ENCODE results near the gene SLC16A8. TPM values are rescaled to one million over a fixed set of nuclear protein-coding genes. Genes with fewer than 3 reads are reported as not detected.

The SLC16A8 gene
- total RNA-seq, 1 experiment from 2014 or later, result not detected

DNA sequence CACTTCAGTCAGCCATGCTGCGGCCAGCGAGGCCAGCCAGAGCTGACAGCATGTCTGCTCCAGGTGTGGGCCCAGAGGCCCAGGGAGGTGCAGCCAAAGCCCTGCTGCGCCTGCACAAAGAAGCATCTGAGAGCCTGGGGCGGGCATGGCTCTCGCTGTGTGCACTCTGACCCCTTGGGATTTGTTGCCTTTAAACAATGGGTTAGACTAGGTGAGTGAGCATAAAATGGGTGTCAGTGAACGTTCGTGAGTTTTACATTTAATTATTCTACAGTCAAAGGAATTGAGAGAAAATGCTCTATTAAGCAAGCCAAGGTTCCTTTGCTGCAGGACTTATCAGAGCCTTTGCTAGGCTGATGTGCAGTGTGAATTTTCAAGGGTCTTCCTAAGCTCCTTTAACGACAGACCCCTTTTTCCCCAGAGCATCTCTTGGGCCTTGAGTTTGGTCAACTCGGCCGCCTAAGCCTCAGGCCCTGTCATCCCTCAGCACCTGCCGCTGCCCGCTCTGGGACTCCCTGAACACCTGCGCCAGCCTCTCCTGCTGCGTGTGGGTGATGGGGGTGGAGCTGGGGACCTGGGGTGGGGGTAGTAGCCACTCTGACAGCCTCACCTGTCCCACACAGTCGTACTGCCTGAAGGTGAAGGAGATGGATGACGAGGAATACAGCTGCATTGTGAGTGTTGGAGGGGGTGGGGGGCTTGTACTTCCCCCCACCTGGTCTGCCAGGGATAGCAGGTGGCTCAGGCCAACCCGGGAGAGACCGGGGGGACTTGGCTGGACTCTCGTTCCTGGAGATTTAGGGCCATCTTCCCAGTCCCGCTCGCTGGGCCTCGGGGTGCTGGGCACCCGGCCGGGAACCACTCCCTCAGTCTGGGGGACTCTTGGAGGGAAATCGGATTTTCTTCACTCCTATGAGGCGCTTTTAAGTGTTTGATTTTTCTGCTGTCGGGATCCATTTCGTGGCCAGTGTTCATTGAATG, 10.5 kb downstream of the SLC16A8 start:
- DNase-seq (ENCODE audit: low read depth), result no peak

DNA sequence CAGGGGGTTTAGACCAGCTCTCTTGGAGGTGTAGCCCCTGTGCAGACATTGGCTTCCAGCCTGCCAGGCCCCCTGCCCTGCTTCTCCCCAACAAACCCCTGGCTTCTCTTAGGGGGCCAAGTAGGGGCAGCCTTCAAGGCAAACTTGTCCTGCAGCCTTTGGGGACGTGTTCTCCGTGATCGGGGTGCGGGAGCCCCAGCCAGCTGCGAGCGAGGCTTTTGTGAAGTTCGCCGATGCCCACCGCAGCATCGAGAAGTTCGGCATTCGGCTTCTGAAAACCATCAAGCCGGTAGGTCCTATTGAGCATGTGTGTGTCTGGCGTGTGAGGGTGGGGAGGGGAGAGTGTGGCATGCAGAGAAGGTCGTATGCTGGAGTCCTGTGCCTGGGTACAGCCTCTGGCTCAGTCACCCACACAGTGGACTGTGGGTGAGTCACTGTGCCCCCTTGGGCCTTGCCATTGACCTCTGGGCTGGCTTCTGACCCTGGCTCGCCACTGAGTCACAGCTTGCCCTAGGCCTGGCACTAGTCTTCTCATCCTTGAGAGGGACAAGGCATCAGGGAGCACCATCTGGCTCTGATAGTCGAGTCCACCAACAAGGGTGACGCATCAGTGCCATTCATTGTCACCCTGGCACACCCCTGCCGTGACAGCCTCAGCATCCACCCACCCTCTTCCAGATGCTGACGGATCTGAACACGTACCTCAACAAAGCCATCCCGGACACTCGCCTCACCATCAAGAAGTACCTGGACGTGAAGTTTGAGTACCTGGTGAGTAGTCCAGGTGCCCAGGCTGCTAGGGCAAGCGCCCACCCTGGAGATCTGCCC, 11.4 kb downstream of the SLC16A8 start:
- DNase-seq (ENCODE audit: low read depth), result peak; percentile 55

DNA sequence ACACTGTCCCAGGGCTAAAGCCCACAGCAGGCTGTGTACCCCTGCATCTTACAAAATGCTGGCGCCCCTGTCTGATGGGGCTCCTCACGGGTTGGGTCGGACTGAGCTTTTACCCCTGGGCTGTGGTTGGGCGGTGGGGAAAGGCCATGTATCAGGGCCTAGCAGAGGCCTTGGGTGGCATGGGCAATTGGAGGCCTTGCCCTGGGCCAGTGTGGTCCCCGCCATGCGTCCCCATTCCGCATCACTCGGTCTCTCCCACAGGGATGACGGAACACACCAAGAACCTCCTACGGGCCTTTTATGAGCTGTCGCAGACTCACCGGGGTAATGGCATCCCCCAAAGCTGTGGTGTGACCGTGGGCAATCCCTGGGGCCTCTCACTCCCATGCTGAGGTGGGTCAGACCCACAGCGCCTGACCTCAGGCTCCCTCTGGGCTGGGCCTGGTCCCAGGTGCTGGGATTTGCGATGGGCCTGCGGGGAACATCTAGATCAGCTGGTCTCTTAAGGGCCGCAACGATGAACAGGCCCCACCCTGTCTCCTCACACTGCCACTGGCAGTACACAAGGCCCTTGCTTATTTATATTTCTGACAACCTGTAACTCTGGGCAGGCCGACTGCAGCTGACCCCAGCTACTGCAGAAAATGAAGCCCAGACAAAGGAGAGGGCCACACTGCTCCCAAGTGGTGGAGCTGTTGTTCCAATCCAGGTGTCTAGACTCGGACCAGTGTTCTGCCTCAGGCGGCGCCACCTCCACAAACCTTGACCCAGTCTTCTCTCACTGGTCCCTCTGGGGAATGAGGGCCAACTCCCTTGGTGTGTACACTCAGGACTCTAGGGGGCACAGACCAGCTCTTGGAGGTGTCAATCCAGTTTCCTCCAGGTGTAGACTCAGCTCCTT, 12.3 kb downstream of the SLC16A8 start:
- DNase-seq (ENCODE audit: low read depth), result no peak

DNA sequence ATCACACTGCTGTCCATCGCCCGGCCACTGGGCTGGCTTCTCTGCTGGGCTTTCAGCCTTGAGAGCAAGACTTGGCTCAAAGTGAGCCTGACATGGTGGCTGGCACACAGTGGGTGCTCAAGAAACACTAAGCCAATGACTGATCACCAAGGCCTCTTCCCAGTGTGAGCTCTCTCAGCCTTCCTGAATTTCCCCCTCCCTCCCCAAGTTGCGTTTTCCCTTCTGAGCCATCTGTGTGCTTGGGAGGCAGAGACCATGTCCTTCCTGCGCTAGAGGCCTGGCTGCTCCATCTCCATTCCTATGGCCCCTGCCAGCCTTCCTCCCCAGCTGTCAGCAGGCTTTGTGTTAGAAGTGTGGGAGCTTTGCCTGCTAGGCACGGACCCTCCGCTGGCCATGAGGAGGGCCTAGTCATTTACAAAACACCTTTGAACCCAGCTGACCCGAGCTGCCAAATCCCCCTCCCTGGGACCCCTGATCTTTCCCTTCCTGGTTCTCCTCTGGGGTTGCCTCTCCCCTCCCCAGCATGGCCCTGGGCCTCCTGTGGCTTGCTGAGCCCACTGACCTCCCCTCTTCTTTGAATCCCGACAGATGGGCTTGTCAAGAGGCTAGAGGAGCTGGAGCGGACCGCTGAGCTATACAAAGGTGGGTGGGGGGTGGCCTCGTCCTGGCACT, 13.6 kb downstream of the SLC16A8 start:
- DNase-seq (ENCODE audit: low read depth), result no peak

DNA sequence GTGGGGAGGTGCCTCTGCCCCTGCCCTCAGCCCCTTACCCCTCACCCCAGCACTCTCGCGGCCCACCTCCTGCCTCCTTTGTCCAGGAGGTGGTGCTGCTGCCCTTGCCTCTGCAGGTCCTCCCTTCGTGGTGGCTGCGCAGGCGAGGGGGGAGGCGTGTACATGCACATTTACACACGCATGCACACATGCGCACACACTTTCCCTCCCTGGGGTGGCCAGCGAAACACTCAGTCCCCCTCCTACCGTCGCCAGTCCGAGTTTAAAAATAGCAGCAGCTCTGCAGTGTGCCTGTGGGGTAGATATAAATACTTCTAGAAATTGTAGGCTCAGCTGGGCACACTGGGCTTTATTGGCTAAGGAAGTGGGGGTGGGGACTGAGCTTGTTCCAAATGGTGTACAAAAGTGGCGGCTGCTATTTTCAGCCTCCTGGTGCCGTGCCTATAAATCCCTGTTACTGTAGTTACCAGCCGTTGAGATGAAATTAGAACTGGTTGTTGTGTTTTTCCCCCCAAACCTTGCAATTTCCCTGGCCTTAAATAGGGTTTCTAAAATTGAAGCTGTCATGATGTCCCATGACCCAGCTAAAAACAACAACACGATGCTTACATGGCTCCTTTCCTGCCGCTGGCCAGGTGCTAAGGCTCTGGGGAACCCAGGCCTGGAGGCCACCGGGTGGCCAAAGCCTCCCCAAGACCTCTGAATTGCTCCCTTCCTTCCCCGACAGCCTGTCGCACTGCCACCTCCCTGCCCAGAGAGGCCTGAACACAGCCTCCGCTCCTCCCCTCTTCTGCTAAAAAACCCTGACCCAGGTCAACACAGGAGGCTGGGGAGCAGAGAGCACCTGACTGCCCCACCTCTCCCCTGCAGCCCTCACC, 14.4 kb downstream of the SLC16A8 start:
- DNase-seq (ENCODE audit: low read depth), result peak; percentile 81

DNA sequence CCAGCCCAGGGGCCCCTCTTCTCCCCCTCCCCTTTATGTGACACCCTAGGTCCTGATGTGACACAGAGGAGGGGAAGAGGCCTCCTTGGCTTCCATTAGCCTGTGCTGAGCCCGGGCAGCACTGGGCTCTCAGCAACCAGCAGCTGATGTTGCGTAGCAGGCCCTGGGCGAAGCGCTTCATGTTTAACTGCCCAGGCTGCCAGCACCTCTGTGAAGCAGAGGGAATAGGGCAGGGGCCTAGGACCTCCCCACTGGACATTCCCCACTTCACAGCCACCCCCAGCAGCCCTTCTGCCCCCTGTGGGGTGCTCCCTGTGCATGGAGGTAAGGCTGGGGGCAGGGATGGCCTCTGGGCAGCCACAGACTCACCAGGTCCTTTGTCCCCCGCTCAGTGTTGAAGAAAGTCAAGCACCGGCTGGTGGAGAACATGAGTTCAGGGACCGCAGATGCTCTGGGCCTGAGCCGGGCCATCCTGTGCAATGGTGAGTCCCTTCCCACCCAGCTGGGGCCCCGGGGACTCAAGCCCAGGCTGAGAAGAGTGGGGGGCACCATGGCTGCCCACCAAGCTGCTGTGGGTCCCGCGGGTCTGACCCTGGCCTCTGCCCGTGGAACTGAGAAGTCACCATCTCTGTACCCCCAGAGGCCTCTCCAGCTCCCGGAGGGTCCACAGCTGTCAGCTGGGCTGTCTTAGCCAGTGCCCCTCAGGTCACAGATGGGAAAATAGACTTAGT, 15.2 kb downstream of the SLC16A8 start:
- no peak for DNase-seq (ENCODE audit: low read depth)

DNA sequence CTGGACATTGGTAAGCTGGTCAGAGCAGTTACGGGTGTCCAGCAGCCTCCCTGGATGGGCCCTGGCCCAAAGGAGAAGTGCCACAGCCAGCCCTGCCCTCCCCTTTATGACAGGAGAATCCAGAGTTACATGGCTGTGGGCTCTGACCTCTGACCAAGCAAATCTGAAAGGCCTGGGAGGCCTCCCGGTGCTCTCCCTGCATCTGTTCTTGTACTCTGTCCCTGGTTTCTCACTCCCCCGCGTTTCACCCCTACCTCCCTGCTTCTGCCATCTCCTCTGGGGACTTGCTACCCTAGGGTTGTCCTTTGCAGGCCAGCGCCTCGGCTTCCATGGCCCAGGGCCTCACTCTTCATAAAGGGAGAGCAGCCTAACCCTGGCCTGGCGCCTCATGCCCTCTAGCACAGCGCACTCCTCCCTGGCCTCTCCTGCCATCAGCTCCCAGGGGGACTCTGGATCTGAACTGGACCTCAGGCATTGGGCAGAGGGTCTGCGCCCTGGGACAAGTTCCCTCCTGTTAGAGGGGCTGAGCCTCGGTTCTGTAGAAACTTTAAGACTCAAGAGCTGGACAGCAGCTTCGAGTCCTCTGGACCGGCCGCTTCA, 16.1 kb downstream of the SLC16A8 start:
- DNase-seq (ENCODE audit: low read depth), result no peak

DNA sequence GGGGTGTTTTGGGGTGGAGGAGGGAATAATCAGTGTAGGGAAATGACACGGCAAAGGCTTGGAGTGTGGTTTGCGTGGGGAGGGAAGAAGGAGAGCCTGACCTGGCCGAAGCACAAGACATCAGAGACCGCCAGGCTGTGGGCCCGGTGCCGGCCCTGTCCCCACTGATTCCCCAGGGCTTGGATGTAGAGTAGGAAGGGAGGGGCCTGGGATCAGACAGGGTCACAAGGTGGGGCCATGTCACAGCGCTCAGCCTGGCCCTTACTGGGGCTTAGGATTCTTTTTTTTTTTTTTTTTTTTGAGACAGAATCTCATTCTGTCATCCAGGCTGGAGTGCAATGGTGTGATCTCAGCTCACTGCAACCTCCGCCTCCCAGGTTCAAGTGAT, 17.0 kb downstream of the SLC16A8 start:
- no peak for DNase-seq (ENCODE audit: low read depth)

DNA sequence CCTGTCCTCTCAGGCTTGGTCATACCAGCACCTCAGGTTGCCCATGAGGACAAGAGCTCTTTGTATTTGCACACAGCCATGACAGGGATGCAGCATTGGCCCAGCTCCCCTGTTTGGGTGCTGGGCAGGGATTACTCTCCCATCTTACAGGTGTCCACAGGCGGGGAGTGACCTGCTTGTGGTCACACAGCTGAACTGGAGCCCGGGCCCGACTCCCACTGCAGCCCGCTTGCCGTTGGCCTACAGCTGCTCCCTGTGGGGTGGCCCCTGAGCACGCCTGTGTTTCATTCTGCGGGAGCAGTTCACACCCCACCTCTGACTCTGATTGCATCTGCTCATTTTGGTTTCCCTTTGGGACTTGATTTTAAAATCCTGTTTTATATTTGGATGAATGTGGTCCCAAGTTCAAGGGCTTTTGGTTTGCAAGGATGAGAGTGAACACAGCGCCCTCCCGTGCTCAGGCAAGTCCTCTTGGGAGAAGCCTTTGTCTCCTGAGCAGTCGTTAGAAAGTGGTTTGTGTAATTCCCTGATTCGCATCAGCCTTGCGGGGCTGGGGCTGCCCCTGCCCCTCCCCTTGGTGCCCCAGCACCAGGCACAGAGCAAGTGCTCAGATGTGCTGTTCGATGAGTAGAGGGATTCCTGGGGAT, 17.5 kb downstream of the SLC16A8 start:
- no peak for DNase-seq (ENCODE audit: low read depth)

DNA sequence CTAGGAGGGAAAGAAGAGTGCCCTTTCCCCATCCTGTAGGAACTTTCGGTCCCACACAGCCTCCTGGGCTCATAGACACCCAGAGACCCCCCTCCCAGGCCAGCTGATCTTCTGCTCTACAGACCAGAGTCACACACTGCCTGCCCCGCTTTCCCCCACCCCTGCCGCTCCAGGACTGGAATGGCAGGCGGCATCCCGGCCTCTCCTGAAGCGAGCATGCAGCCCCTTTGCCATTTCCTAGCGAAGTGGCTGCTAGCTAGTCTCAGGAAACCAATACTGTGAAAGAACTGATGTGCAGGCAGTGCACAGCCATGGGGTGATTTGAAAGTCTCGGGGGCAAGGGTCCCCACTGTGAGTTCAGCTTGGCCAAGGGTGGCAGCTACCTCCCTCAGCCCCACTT, 18.4 kb downstream of the SLC16A8 start:
- no peak for DNase-seq (ENCODE audit: low read depth)

DNA sequence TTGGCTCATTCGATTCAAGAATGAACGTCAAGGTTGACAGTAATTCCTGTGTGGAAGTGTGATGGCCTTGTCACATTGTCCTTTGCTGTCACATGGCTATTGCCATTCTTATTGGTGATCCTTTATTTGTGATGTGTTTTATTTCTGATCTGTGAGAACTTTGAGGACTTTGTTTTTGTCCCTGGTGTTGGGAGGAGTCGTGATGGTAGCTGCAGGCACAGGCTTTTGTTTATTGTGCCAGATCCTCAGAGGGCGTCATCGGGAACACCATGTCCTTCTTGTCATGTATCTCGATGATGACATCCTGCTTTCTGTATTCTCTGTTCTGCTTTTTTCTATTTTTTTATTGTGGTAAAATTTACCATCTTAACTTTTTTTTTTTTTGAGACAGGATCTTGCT, 21.2 kb downstream of the SLC16A8 start:
- no peak for DNase-seq (ENCODE audit: low read depth)

DNA sequence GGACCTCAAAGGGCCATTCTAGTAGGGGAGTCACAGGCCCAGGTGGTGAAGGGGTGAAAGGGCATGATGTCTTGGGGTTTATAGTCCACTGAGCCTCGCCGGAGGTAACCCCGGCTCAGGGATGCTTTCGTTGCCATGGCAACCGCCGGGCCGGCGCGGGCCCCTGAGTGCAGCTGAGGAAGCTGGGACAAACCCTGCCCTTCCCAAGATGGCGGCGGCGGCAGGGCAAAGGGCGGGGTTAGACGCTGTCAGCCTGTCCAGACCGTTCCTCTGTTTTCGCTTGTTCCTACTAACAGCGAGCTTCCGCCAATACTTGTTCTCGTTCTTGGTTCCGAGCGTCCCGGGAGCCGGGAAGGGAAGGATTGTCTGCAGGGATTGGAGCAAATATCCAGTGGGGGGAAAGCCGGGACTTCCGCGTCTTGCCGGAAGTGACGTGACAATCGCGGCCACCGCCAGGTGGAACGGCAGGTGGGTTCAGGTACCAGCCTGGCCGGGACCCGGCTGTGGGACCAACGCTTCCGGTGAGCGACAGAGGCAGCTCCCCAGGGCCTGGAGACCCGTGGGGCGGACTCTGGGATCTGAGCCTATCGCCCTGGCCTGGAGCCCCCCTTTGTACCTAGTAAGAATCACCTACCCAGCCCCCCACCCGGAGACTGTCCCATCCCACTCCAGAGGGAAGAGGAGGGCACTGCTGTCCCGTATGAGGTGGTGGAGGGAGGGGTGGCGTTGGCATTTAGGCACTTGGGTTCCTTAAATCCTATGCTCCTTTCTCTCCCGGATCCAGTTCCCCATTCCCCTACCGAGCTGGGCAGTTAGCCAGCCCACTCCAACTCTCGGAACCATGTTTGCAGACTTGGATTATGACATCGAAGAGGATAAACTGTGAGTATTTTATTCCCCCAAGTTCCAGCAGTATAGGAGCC, 26.8 kb downstream of the SLC16A8 start, which contains the start of gene PICK1:
Gene PICK1, plus strand, starts transcription at position 436 of the 923 bp plus-strand sequence. Its CDS starts 406 bp downstream, at position 842.
- DNase-seq (ENCODE audit: low read depth), result peak; percentile 77

DNA sequence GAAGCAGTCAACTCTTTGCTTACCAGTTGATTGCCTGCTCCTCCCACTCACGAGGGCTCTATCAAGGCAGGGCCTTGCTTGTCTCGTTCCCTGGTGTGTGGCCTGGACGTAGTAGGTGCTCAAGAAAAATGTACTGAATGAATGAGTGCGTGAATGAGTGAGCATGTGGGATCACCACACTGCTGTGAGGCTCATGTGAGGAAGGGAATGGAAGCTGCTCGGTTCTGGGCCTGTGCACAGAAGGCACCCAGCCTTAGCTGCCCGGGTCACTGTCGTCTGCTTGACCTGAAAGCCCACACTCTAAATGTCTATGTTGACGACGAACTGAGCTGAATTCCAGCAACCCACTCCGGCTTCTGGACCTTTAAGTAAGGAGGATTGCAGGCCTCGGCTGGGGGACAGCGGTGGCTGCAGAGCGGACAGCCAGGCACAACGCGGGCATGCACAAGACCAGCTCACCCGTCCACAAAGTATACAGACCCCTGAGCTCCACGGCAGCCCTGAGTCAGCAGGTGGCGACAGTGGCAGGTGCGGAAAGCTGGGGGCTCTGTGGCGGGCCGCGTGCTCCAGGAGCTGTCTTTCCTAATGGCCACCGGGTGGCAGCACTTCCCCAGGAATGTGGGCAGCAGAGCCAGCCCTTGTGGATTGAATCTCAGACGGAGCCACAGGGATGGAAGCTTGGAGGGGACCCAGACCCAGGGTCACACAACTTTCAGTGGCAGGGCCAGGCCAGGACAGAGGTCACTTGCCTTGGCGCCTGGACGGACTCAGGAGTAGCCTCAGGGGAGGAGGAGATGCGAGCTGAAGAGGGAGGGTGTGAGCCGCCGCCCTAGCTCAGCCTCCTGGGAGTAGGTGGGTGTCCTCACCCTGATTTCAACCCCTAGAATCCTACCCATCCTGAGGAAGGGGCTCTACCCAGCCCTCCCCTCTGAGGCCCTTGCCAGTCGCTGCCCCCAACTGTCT, 31.8 kb downstream of the SLC16A8 start:
- peak; percentile 68 for DNase-seq (ENCODE audit: low read depth)

DNA sequence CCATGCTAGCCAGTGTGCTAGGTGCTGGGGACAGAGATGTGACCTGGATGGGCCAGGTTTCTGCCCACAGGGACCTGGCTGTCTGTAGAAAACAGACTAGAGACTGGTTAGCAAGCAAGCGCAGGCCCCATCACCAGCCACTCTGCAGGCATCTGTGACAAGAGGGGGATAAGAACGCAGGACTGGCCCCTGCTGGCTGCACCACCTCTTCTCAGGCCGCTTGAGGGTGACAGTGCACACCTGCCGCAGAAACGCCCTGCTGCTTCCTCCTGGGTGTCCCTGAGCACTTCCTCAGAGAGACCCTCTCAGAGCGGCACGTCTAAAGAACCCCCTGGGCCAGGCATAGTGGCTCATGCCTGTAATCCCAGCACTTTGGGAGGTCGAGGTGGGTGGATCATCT, 32.7 kb downstream of the SLC16A8 start:
- no peak for DNase-seq (ENCODE audit: low read depth)

DNA sequence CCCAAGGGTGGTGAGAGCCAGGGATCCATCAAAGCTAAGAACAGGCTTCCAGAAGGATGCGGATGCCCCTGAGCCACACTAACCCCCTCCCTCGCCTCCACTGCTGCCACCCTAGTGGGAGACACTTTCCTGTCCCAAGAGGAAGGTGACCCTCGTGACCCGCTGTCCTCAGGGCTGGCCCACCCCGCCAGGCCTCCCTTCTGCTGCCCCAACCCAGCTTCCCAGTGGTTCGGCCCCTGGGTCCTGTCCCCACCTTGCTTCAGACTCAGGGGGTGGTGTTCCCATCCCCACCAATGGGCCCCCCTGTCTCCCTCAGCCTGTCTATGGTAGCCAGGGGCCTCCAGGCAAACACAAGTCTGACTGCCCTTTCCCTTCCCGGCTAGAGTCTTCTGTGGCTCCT, 33.3 kb downstream of the SLC16A8 start:
- DNase-seq (ENCODE audit: low read depth), result no peak
